OCI-LY1 (cell line): Measurements from ENCODE around the gene C11orf21.

Source experiments
- CTCF ChIP-seq: fragments of 200-600 bp; sonication (generic), shearing (Covaris generic); IDR thresholded peaks from 2 replicates; pipeline ENCODE4 v1.5.1; 2017; ENCODE audit warnings: mild to moderate bottlenecking, antibody characterized with exemption, low read length, moderate library complexity, mixed read lengths
- EZH2 ChIP-seq: fragments of 200-600 bp; sonication (generic), shearing (Covaris generic); IDR thresholded peaks from 2 replicates; pipeline ENCODE4 v1.8.0; 2017; ENCODE audit warnings: borderline replicate concordance, mixed run types, mild to moderate bottlenecking, antibody characterized with exemption, low read length, moderate library complexity, mixed read lengths

GRCh38 chr11:2309251-2310072 lies 7.7 kb upstream of the C11orf21 start:
- no peak for TF ChIP-seq EZH2
- no peak for TF ChIP-seq CTCF
